ENCODE data around the gene TIFAB. TPM values are rescaled to one million over a fixed set of nuclear protein-coding genes. Genes with fewer than 3 reads are reported as not detected.

Gene TIFAB
- total RNA-seq, 1 experiment from 2014 or later = not detected

- intact Hi-C loops (cut with micrococcal nuclease) = no loop called here
- H3K27me3 ChIP-seq (ENCODE audit: low read length) = peaks cover 12% of the 10 kb centered on the region
- no TSS peak for BruUV-seq (replicated peaks)
- no peaks in the 10 kb centered on the region for H3K4me1 ChIP-seq (ENCODE audit: insufficient read depth, low read length)
- no peaks in the 10 kb centered on the region for H3K36me3 ChIP-seq (ENCODE audit: low read depth, low read length)
- H3K9ac ChIP-seq (ENCODE audit: low read length) = no peak overlapping the region
- H3K27ac ChIP-seq (ENCODE audit: low read length) = no peak overlapping the region
- no peaks in the 10 kb centered on the region for H3F3A ChIP-seq (ENCODE audit: low read length, unreplicated experiment)
- no peak overlapping the region for H3K4me2 ChIP-seq (ENCODE audit: low read length)
- no peak overlapping the region for H2AFZ ChIP-seq (ENCODE audit: low read length)
- DNase-seq (no peak), ATAC-seq (no peak)
- no peaks in the 10 kb centered on the region for H4K20me1 ChIP-seq (ENCODE audit: low read length)
- no peaks in the 10 kb centered on the region for H3K9me3 ChIP-seq (ENCODE audit: low read length)
- H3K79me2 ChIP-seq (ENCODE audit: low read length) = no peaks in the 10 kb centered on the region
- TF ChIP-seq EZH2 (IDR thresholded peaks at IDR 0.05; ENCODE audit: low read length, unreplicated experiment) (no peak), EZH2phosphoT487 (IDR thresholded peaks at IDR 0.05; ENCODE audit: borderline replicate concordance, low read length) (no peak)
- ChIA-PET CTCF (no interaction called here), POLR2A (ENCODE audit: unreplicated experiment) (no interaction called here)
- no peaks in the 10 kb centered on the region for H3K9me2 ChIP-seq (replicated peaks; ENCODE audit: low read length)
- H3K4me3 ChIP-seq (ENCODE audit: low read length) = no peak overlapping the region
Observed at GRCh38 chr5:135417083-135417482, 35.1 kb downstream of the TIFAB start.

DNA sequence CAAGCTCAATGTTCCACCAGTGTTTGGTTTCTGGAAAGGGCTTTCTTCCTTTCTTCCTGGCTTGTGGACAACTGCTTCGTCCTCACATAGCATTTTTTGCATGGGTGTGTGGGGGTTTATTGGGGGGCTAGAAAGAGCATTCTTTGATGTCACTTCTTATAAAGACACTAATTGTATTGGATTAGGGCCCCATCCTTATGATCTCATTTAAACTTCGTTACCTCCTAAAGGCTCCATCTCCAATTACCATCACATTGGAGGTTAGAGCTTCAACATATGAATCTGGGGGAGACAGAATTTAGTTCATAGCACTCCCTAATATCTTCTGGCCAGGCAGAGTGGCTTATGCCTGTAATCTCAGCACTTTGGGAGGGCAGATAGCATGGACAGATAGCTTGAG, 47.1 kb downstream of the TIFAB start:
- ATAC-seq (no peak), DNase-seq (no peak)
- TF ChIP-seq, protein P1, sequence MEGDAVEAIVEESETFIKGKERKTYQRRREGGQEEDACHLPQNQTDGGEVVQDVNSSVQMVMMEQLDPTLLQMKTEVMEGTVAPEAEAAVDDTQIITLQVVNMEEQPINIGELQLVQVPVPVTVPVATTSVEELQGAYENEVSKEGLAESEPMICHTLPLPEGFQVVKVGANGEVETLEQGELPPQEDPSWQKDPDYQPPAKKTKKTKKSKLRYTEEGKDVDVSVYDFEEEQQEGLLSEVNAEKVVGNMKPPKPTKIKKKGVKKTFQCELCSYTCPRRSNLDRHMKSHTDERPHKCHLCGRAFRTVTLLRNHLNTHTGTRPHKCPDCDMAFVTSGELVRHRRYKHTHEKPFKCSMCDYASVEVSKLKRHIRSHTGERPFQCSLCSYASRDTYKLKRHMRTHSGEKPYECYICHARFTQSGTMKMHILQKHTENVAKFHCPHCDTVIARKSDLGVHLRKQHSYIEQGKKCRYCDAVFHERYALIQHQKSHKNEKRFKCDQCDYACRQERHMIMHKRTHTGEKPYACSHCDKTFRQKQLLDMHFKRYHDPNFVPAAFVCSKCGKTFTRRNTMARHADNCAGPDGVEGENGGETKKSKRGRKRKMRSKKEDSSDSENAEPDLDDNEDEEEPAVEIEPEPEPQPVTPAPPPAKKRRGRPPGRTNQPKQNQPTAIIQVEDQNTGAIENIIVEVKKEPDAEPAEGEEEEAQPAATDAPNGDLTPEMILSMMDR (conservative IDR thresholded peaks at IDR 0.05; ENCODE audit: low read depth, low read length) = no peak
- H3K27me3 ChIP-seq (ENCODE audit: low read length) = no peaks in the 10 kb centered on the region
- no peak overlapping the region for H3K9ac ChIP-seq (ENCODE audit: low read length)
- H3K79me2 ChIP-seq (ENCODE audit: low read length) = no peaks in the 10 kb centered on the region
- H3K36me3 ChIP-seq (ENCODE audit: low read depth, low read length) = no peaks in the 10 kb centered on the region
- no peaks in the 10 kb centered on the region for H3K9me3 ChIP-seq (ENCODE audit: low read length)
- H4K20me1 ChIP-seq (ENCODE audit: low read length) = no peaks in the 10 kb centered on the region
- H2AFZ ChIP-seq (ENCODE audit: low read length) = no peak overlapping the region
- BruUV-seq (replicated peaks) = no TSS peak
- no peak overlapping the region for H3K4me3 ChIP-seq (ENCODE audit: low read length)
- H3K4me2 ChIP-seq (ENCODE audit: low read length) = no peak overlapping the region
- no peaks in the 10 kb centered on the region for H3K4me1 ChIP-seq (ENCODE audit: insufficient read depth, low read length)
- ChIA-PET POLR2A (ENCODE audit: unreplicated experiment) (no interaction called here), CTCF (no interaction called here)
- no peak overlapping the region for H3K27ac ChIP-seq (ENCODE audit: low read length)
- H3K9me2 ChIP-seq (replicated peaks; ENCODE audit: low read length) = no peaks in the 10 kb centered on the region
- H3F3A ChIP-seq (ENCODE audit: low read length, unreplicated experiment) = no peaks in the 10 kb centered on the region
- intact Hi-C loops (cut with micrococcal nuclease) = no loop called here

DNA sequence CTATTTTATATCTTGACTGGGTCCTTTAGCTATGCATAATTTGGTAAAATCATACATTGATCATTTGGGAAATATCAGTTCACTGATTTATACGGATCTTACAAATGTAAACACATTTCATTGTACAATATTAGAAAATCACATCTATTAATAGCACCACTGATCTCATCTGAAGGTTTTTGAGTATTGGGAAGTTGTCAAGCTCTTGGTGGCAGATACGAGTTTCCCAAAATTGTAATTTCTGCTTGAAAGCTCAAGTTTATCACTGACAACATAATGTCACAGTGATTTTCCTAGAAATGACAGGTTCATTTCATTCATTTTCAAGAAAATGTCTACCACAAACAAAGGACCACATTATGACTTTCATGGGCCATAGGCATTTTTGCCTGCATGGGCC, 50.1 kb downstream of the TIFAB start:
- TF ChIP-seq EZH2phosphoT487 (IDR thresholded peaks at IDR 0.05; ENCODE audit: borderline replicate concordance, low read length) (no peak), EZH2 (IDR thresholded peaks at IDR 0.05; ENCODE audit: low read length, unreplicated experiment) (no peak)
- TF ChIP-seq, protein P1 (conservative IDR thresholded peaks at IDR 0.05; ENCODE audit: low read depth, low read length) = no peak
- H3K36me3 ChIP-seq (ENCODE audit: low read depth, low read length) = no peaks in the 10 kb centered on the region
- H3K27me3 ChIP-seq (ENCODE audit: low read length) = no peaks in the 10 kb centered on the region
- no peak for ATAC-seq
- H3K9me2 ChIP-seq (replicated peaks; ENCODE audit: low read length) = no peaks in the 10 kb centered on the region
- H3F3A ChIP-seq (ENCODE audit: low read length, unreplicated experiment) = no peaks in the 10 kb centered on the region
- BruUV-seq (replicated peaks) = no TSS peak
- no peak overlapping the region for H3K4me3 ChIP-seq (ENCODE audit: low read length)
- intact Hi-C loops (cut with micrococcal nuclease) = no loop called here
- peaks cover 13% of the 10 kb centered on the region for H3K4me1 ChIP-seq (ENCODE audit: insufficient read depth, low read length)
- no peaks in the 10 kb centered on the region for H3K9me3 ChIP-seq (ENCODE audit: low read length)
- H3K27ac ChIP-seq (ENCODE audit: low read length) = no peak overlapping the region
- H2AFZ ChIP-seq (ENCODE audit: low read length) = no peak overlapping the region
- CTCF ChIA-PET = no interaction called here
- peaks cover 17% of the 10 kb centered on the region for H3K79me2 ChIP-seq (ENCODE audit: low read length)
- peaks cover 10% of the 10 kb centered on the region for H4K20me1 ChIP-seq (ENCODE audit: low read length)
- POLR2A ChIA-PET (ENCODE audit: unreplicated experiment) = no interaction called here
- H3K4me2 ChIP-seq (ENCODE audit: low read length) = no peak overlapping the region
- DNase-seq = no peak
- no peak overlapping the region for H3K9ac ChIP-seq (ENCODE audit: low read length)
